Adrenal gland (tissue), 12 donors: Measurements from ENCODE around the gene RGSL1. TPM values are rescaled to one million over a fixed set of nuclear protein-coding genes. Genes with fewer than 3 reads are reported as not detected.

ENCODE experiments used
- DNase-seq, 7 donors: peaks; one replicate each; pipeline ENCODE4 v3.0.0-alpha.2; 2019 to 2020
- H3K27ac ChIP-seq, 5 donors: fragments of 200-600 bp; sonication (generic) in 4 of 5; 1 replicate in 3 of 5; 2 replicates in 2 of 5; pipeline versions ENCODE4 v1.5.1 to v1.8.0; 2016 to 2020; ENCODE audit warnings: mild to moderate bottlenecking in 1 of 5
- H3K27me3 ChIP-seq: fragments of 200-600 bp; 2 replicates; pipeline ENCODE4 v1.8.0; 2021
- H3K36me3 ChIP-seq, 2 donors: fragments of 200-600 bp; replicated peaks in 1 of 2; 1 replicate in 1 of 2; 2 replicates in 1 of 2; pipeline versions ENCODE4 v1.5.1 to v1.8.0; 2018 to 2022
- H3K4me1 ChIP-seq, 2 donors: fragments of 200-600 bp; replicated peaks in 1 of 2; 1 replicate in 1 of 2; 2 replicates in 1 of 2; pipeline versions ENCODE4 v1.5.1 to v1.8.0; 2018 to 2021
- H3K4me3 ChIP-seq, 4 donors: fragments of 200-600 bp; sonication (generic) in 3 of 4; one replicate each; pipeline ENCODE4 v1.5.1; 2016 to 2018
- H3K9me3 ChIP-seq, 3 donors: fragments of 200-600 bp; sonication (generic) in 1 of 3; replicated peaks in 1 of 3; 1 replicate in 2 of 3; 2 replicates in 1 of 3; pipeline versions ENCODE4 v1.5.1 to v1.8.0; 2016 to 2021
- CTCF ChIP-seq, 6 experiments: fragments of 450-650 bp in 4 of 6; fragments of 200-600 bp in 2 of 6; sonication (generic) in 1 of 6; IDR thresholded peaks; 1 replicate in 5 of 6; 2 replicates in 1 of 6; pipeline versions ENCODE4 v1.5.1 to v1.8.0; 2016 to 2021; ENCODE audit warnings: antibody characterized with exemption in 6 of 6, mild to moderate bottlenecking in 2 of 6, moderate library complexity in 1 of 6
- POLR2A ChIP-seq, 2 donors: fragments of 450-650 bp; IDR thresholded peaks; one replicate each; pipeline ENCODE4 v1.6.1; 2017; ENCODE audit warnings: antibody characterized with exemption in 2 of 2, mild to moderate bottlenecking in 2 of 2, moderate library complexity in 1 of 2
- WGBS, 4 donors: extraction: QIAGEN DNeasy Blood & Tissue Kit in 2 of 4; methylation state at CpG; one replicate each; pipeline versions ENCODE4 v1.1.5 to v1.1.7; 2013 to 2017; 5-methylcytosine and 5-hydroxymethylcytosine counted together
- intact Hi-C, 2 donors: fragments of 100-400 bp; cut with DNase I; formaldehyde crosslinking; loops; one replicate each; pipeline versions ENCODE4 v1.14.1 to v1.15.0; 2022 to 2023
- polyA plus RNA-seq, 3 donors: library from polyadenylated mRNA; stranded (reverse); fragments of 200-250 nt in 2 of 3; fragments of 350-450 nt in 1 of 3; fragmentation: Illumina TruSeq in 1 of 3; extraction: RNeasy Lipid Tissue Mini Kit (QIAGEN cat#74804) in 1 of 3; gene quantifications; one replicate each; pipeline ENCODE4 v1.2.3, GENCODE V29; 2013 to 2014
- total RNA-seq, 9 donors: library from RNA; depleted of rRNA in 4 of 9; stranded (reverse); fragments of >200 nt in 4 of 9; fragments of 120-200 nt in 1 of 9; fragmentation: NEBNext Ultra II Directional in 1 of 9; extraction: Animal tissue kit (Norgen Biotek cat#: 25700) in 1 of 9; gene quantifications; one replicate each; pipeline versions ENCODE4 v1.1.0 to v1.2.4, GENCODE V29; 2013 to 2023
- donor health status: healthy with polysubstance abuse.
- donor health status: Bipolar disorder and iron deficiency.
- donor health status: DM: yes; HTN: yes; CAD: no.
- donor health status: DM: no; HTN: no; CAD: no.
- donor health status: DM: no; HTN: no; CAD: no.
- donor health status: DM: yes; HTN: yes; CAD: no.

RGSL1 gene
- total and polyA plus RNA-seq, 12 donors = not detected

GRCh38 chr1:182453631-182454030 lies 3.7 kb downstream of the RGSL1 start:
- Histone ChIP-seq H3K4me3 (no peak overlapping the region), H3K4me1 (no peaks in the 10 kb centered on the region), H3K9me3 (no peaks in the 10 kb centered on the region), H3K27ac (no peak overlapping the region), H3K27me3 (no peaks in the 10 kb centered on the region), H3K36me3 (no peaks in the 10 kb centered on the region)
- 67 to 72% (median 69%) methylated on average over 7 of the region's 7 CpGs for WGBS, 4 donors
- TF ChIP-seq CTCF (IDR thresholded peaks at IDR 0.05) (no peak), POLR2A (IDR thresholded peaks at IDR 0.05) (no peak)
- no peak for DNase-seq
- intact Hi-C loops = no loop called here

GRCh38 chr1:182457844-182458243 lies 7.9 kb downstream of the RGSL1 start:
- no peak overlapping the region for H3K27ac ChIP-seq
- H3K27me3 ChIP-seq = no peaks in the 10 kb centered on the region
- DNase-seq = no peak
- no peaks in the 10 kb centered on the region for H3K9me3 ChIP-seq
- TF ChIP-seq POLR2A (IDR thresholded peaks at IDR 0.05) (no peak), CTCF (IDR thresholded peaks at IDR 0.05) (no peak)
- WGBS, 4 donors = 65 to 81% (median 68%) methylated on average over 3 of the region's 3 CpGs
- H3K4me3 ChIP-seq = no peak overlapping the region
- no peaks in the 10 kb centered on the region for H3K36me3 ChIP-seq
- intact Hi-C loops = no loop called here
- no peaks in the 10 kb centered on the region for H3K4me1 ChIP-seq

- Histone ChIP-seq H3K27me3 (no peaks in the 10 kb centered on the region), H3K9me3 (no peaks in the 10 kb centered on the region), H3K27ac (no peak overlapping the region), H3K4me1 (no peaks in the 10 kb centered on the region), H3K4me3 (no peak overlapping the region), H3K36me3 (no peaks in the 10 kb centered on the region)
- no peak for DNase-seq
- 65 to 81% (median 74%) methylated on average over 3 of the region's 3 CpGs for WGBS, 4 donors
- intact Hi-C loops = no loop called here
- TF ChIP-seq POLR2A (IDR thresholded peaks at IDR 0.05) = no peak
- TF ChIP-seq CTCF (IDR thresholded peaks at IDR 0.05) = no peak
Observed at GRCh38 chr1:182459949-182460348, 10.0 kb downstream of the RGSL1 start.

- Histone ChIP-seq H3K27ac (no peak overlapping the region), H3K9me3 (no peaks in the 10 kb centered on the region), H3K4me1 (no peaks in the 10 kb centered on the region), H3K4me3 (no peak overlapping the region), H3K27me3 (no peaks in the 10 kb centered on the region), H3K36me3 (no peaks in the 10 kb centered on the region)
- TF ChIP-seq CTCF (IDR thresholded peaks at IDR 0.05) (no peak), POLR2A (IDR thresholded peaks at IDR 0.05) (no peak)
- intact Hi-C loops = no loop called here
- no peak for DNase-seq
Observed at GRCh38 chr1:182460550-182460951, 10.6 kb downstream of the RGSL1 start.
